GM23338 (cell line): ENCODE data around the gene MOSMO. TPM values are rescaled to one million over a fixed set of nuclear protein-coding genes. Genes with fewer than 3 reads are reported as not detected.

Experiments
- ATAC-seq: fragments of 200-7000 bp; cut with Tn5 transposase; 3 replicates; pipeline ENCODE4 v1.9.1; 2020
- DNase-seq: peaks from one replicate; pipeline ENCODE4 v3.0.0-alpha.2; 2015; ENCODE audit warnings: low spot score
- H2AFZ ChIP-seq: fragments of 200-600 bp; sonication (generic); 2 replicates; pipeline ENCODE4 v1.8.0; 2016; ENCODE audit warnings: antibody characterized with exemption, mild to moderate bottlenecking, moderate library complexity
- H3F3A ChIP-seq: fragments of 200-600 bp; sonication (generic); replicated peaks from 2 replicates; pipeline ENCODE4 v1.8.0; 2017; ENCODE audit warnings: antibody characterized with exemption, mixed run types, low read depth
- H3K27ac ChIP-seq: fragments of 200-600 bp; sonication (generic); 2 replicates; pipeline ENCODE4 v1.6.1; 2016; ENCODE audit warnings: low read depth
- H3K27me3 ChIP-seq: fragments of 200-600 bp; sonication (generic); 2 replicates; pipeline ENCODE4 v1.8.0; 2016; ENCODE audit warnings: mild to moderate bottlenecking, mixed run types, moderate library complexity; ENCODE audit not compliant: insufficient read depth
- H3K36me3 ChIP-seq: fragments of 200-600 bp; sonication (generic); 2 replicates; pipeline ENCODE4 v1.8.0; 2016; ENCODE audit warnings: mild to moderate bottlenecking; ENCODE audit not compliant: insufficient read depth
- H3K4me1 ChIP-seq: fragments of 200-600 bp; sonication (generic); 2 replicates; pipeline ENCODE4 v1.8.0; 2016; ENCODE audit warnings: mild to moderate bottlenecking, moderate library complexity; ENCODE audit not compliant: insufficient read depth
- H3K4me2 ChIP-seq: fragments of 200-600 bp; sonication (generic); 2 replicates; pipeline ENCODE4 v1.7.1; 2017; ENCODE audit warnings: mixed run types
- H3K4me3 ChIP-seq: fragments of 200-600 bp; sonication (generic); 2 replicates; pipeline ENCODE4 v1.6.1; 2016; ENCODE audit warnings: mixed run types
- H3K79me2 ChIP-seq: fragments of 200-600 bp; sonication (generic); replicated peaks from 2 replicates; pipeline ENCODE4 v1.8.0; 2017; ENCODE audit warnings: mild to moderate bottlenecking; ENCODE audit not compliant: insufficient read depth
- H3K9me2 ChIP-seq: fragments of 200-600 bp; sonication (generic); 2 replicates; pipeline ENCODE4 v1.8.0; 2017; ENCODE audit not compliant: insufficient read depth
- H4K20me1 ChIP-seq: fragments of 200-600 bp; sonication (generic); replicated peaks from 2 replicates; pipeline ENCODE4 v1.8.0; 2017; ENCODE audit warnings: mild to moderate bottlenecking; ENCODE audit not compliant: insufficient read depth
- H3K27ac Mint-ChIP-seq: 2 replicates; pipeline ENCODE4 v1.8.0; 2020; ENCODE audit warnings: inconsistent platforms, mild to moderate bottlenecking, moderate library complexity, mixed read lengths
- H3K27me3 Mint-ChIP-seq: 3 replicates; pipeline ENCODE4 v1.8.0; 2022; ENCODE audit warnings: low read depth, mild to moderate bottlenecking, moderate library complexity, mixed read lengths, inconsistent platforms; ENCODE audit not compliant: insufficient read depth, poor library complexity
- H3K36me3 Mint-ChIP-seq: 3 replicates; pipeline ENCODE4 v1.8.0; 2021; ENCODE audit warnings: low read depth, mild to moderate bottlenecking, inconsistent platforms, moderate library complexity, mixed read lengths
- H3K4me1 Mint-ChIP-seq: 3 replicates; pipeline ENCODE4 v1.8.0; 2020; ENCODE audit warnings: mild to moderate bottlenecking, inconsistent platforms, mixed read lengths
- H3K4me3 Mint-ChIP-seq: 3 replicates; pipeline ENCODE4 v1.8.0; 2021; ENCODE audit warnings: moderate library complexity, mild to moderate bottlenecking, inconsistent platforms, mixed read lengths
- H3K9me3 Mint-ChIP-seq: 3 replicates; pipeline ENCODE4 v1.8.0; 2020; ENCODE audit warnings: moderate library complexity, mild to moderate bottlenecking, inconsistent platforms, mixed read lengths
- CREB1 ChIP-seq: fragments of 250-450 bp; sonication (Bioruptor Pico); IDR thresholded peaks from 2 replicates; pipeline ENCODE4 v1.5.0; 2020; ENCODE audit warnings: low read depth, mild to moderate bottlenecking, moderate library complexity
- EZH2 ChIP-seq: fragments of 200-600 bp; sonication (generic); IDR thresholded peaks from one replicate; pipeline ENCODE4 v1.8.0; 2017; ENCODE audit warnings: antibody characterized with exemption, mild to moderate bottlenecking, low read depth; ENCODE audit not compliant: unreplicated experiment
- EZH2phosphoT487 ChIP-seq: fragments of 200-600 bp; sonication (generic); IDR thresholded peaks from one replicate; pipeline ENCODE4 v1.8.1; 2018; ENCODE audit warnings: antibody characterized with exemption; ENCODE audit not compliant: unreplicated experiment
- JUNB ChIP-seq: IDR thresholded peaks from one replicate; pipeline ENCODE4 v1.6.1; 2016; ENCODE audit warnings: antibody characterized with exemption; ENCODE audit not compliant: unreplicated experiment
- NANOG ChIP-seq: IDR thresholded peaks from 2 replicates; pipeline ENCODE4 v1.6.1; 2016; ENCODE audit warnings: antibody characterized with exemption, borderline replicate concordance
- POLR2AphosphoS5 ChIP-seq: IDR thresholded peaks from 2 replicates; pipeline ENCODE4 v1.6.1; 2016; ENCODE audit warnings: antibody characterized with exemption, low read depth
- STAT1 ChIP-seq: IDR thresholded peaks from one replicate; pipeline ENCODE4 v1.6.1; 2016; ENCODE audit warnings: antibody characterized with exemption; ENCODE audit not compliant: unreplicated experiment
- ZNF114 ChIP-seq: fragments of 250-450 bp; sonication (Bioruptor Pico); IDR thresholded peaks from 2 replicates; pipeline ENCODE4 v1.5.0; 2020; ENCODE audit warnings: mild to moderate bottlenecking, moderate library complexity
- ZNF331 ChIP-seq: fragments of 250-450 bp; sonication (Bioruptor Pico); IDR thresholded peaks from 2 replicates; pipeline ENCODE4 v1.5.0; 2020; ENCODE audit warnings: low read depth, mild to moderate bottlenecking, moderate library complexity
- polyA plus RNA-seq: library from polyadenylated mRNA; unstranded; fragments of >200 nt; fragmentation: Nextera tagmentation; extraction: Ambion mirVana; gene quantifications from 2 replicates; pipeline ENCODE4 v1.2.1, GENCODE V29; 2016
- total RNA-seq: library from RNA; depleted of rRNA; stranded (reverse); fragments of >200 nt; shearing (Covaris generic); gene quantifications from 2 replicates; pipeline ENCODE4 v1.2.3, GENCODE V29; 2014
- TF ChIP-seq, protein P1 (sequence below): fragments of 250-450 bp; sonication (Bioruptor Pico); IDR thresholded peaks from 2 replicates; pipeline ENCODE4 v1.5.0; 2020; ENCODE audit warnings: mild to moderate bottlenecking, moderate library complexity
- TF ChIP-seq, protein P2 (sequence below), 2 experiments: fragments of 200-600 bp in 1 of 2; sonication (generic) in 1 of 2; conservative IDR thresholded peaks; 2 replicates each; pipeline versions ENCODE4 v1.5.1 to v1.6.1; 2016 to 2017; ENCODE audit warnings: antibody characterized with exemption in 2 of 2, low read depth in 2 of 2, mild to moderate bottlenecking in 2 of 2, moderate library complexity in 1 of 2
- TF ChIP-seq, protein P3 (sequence below): IDR thresholded peaks from one replicate; pipeline ENCODE4 v1.6.1; 2018; ENCODE audit warnings: antibody characterized with exemption; ENCODE audit not compliant: unreplicated experiment
- TF ChIP-seq, protein P4 (sequence below): IDR thresholded peaks from 2 replicates; pipeline ENCODE4 v1.6.1; 2016; ENCODE audit warnings: antibody characterized with exemption

Gene MOSMO
- total and polyA plus RNA-seq, 2 experiments from 2014 or later, result 8.7 to 19.2 TPM

DNA sequence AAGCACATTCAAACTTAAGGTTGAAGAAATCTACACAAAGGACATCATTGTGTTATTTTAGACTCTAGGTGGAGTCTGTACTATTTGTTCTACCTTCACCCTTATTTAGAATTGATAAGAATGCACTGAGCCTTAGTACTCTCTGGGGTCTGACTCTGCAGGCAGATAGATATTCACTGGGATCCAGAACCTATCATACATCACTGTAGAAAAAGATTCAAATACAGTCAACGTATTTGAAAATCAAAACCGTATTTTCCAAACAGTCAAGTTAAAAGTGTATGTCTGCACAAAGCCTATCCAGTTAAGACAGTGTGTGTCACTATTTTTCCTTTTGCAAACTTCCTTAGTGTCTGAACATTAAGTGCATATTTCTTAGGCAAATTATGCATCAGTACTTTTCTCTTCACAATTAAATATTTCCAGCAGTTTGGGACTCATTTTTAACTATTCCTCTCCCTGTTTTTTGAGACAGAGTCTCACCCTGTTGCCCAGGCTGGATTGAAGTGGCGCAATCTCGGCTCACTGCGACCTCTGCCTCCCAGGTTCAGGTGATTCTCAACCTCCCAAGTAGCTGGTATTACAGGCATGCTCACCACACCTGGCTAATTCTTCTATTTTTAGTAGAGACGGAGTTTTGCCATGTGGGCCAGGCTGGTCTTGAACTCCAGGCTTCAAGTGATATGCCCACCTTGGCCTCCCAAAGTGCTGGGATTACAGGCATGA is 22.3 kb downstream of the MOSMO start:
- H3K27me3 Mint-ChIP-seq, result no peaks in the 10 kb centered on the region
- TF ChIP-seq, protein P1, sequence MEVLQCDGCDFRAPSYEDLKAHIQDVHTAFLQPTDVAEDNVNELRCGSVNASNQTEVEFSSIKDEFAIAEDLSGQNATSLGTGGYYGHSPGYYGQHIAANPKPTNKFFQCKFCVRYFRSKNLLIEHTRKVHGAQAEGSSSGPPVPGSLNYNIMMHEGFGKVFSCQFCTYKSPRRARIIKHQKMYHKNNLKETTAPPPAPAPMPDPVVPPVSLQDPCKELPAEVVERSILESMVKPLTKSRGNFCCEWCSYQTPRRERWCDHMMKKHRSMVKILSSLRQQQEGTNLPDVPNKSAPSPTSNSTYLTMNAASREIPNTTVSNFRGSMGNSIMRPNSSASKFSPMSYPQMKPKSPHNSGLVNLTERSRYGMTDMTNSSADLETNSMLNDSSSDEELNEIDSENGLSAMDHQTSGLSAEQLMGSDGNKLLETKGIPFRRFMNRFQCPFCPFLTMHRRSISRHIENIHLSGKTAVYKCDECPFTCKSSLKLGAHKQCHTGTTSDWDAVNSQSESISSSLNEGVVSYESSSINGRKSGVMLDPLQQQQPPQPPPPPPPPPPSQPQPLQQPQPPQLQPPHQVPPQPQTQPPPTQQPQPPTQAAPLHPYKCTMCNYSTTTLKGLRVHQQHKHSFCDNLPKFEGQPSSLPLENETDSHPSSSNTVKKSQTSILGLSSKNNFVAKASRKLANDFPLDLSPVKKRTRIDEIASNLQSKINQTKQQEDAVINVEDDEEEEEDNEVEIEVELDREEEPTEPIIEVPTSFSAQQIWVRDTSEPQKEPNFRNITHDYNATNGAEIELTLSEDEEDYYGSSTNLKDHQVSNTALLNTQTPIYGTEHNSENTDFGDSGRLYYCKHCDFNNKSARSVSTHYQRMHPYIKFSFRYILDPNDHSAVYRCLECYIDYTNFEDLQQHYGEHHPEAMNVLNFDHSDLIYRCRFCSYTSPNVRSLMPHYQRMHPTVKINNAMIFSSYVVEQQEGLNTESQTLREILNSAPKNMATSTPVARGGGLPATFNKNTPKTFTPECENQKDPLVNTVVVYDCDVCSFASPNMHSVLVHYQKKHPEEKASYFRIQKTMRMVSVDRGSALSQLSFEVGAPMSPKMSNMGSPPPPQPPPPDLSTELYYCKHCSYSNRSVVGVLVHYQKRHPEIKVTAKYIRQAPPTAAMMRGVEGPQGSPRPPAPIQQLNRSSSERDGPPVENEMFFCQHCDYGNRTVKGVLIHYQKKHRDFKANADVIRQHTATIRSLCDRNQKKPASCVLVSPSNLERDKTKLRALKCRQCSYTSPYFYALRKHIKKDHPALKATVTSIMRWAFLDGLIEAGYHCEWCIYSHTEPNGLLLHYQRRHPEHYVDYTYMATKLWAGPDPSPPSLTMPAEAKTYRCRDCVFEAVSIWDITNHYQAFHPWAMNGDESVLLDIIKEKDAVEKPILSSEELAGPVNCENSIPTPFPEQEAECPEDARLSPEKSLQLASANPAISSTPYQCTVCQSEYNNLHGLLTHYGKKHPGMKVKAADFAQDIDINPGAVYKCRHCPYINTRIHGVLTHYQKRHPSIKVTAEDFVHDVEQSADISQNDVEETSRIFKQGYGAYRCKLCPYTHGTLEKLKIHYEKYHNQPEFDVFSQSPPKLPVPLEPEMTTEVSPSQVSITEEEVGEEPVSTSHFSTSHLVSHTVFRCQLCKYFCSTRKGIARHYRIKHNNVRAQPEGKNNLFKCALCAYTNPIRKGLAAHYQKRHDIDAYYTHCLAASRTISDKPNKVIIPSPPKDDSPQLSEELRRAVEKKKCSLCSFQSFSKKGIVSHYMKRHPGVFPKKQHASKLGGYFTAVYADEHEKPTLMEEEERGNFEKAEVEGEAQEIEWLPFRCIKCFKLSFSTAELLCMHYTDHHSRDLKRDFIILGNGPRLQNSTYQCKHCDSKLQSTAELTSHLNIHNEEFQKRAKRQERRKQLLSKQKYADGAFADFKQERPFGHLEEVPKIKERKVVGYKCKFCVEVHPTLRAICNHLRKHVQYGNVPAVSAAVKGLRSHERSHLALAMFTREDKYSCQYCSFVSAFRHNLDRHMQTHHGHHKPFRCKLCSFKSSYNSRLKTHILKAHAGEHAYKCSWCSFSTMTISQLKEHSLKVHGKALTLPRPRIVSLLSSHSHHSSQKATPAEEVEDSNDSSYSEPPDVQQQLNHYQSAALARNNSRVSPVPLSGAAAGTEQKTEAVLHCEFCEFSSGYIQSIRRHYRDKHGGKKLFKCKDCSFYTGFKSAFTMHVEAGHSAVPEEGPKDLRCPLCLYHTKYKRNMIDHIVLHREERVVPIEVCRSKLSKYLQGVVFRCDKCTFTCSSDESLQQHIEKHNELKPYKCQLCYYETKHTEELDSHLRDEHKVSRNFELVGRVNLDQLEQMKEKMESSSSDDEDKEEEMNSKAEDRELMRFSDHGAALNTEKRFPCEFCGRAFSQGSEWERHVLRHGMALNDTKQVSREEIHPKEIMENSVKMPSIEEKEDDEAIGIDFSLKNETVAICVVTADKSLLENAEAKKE (CRISPR knock-in tag), result no peak
- TF ChIP-seq EZH2phosphoT487 (no peak), POLR2AphosphoS5 (no peak), EZH2 (no peak), ZNF114 (CRISPR knock-in tag) (no peak), JUNB (no peak), CREB1 (no peak), NANOG (no peak), STAT1 (no peak), ZNF331 (CRISPR knock-in tag) (no peak)
- TF ChIP-seq, protein P2, sequence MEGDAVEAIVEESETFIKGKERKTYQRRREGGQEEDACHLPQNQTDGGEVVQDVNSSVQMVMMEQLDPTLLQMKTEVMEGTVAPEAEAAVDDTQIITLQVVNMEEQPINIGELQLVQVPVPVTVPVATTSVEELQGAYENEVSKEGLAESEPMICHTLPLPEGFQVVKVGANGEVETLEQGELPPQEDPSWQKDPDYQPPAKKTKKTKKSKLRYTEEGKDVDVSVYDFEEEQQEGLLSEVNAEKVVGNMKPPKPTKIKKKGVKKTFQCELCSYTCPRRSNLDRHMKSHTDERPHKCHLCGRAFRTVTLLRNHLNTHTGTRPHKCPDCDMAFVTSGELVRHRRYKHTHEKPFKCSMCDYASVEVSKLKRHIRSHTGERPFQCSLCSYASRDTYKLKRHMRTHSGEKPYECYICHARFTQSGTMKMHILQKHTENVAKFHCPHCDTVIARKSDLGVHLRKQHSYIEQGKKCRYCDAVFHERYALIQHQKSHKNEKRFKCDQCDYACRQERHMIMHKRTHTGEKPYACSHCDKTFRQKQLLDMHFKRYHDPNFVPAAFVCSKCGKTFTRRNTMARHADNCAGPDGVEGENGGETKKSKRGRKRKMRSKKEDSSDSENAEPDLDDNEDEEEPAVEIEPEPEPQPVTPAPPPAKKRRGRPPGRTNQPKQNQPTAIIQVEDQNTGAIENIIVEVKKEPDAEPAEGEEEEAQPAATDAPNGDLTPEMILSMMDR (conservative IDR thresholded peaks at IDR 0.05; ENCODE audit: low read depth in 2 of 2), result no peak
- TF ChIP-seq, protein P3, sequence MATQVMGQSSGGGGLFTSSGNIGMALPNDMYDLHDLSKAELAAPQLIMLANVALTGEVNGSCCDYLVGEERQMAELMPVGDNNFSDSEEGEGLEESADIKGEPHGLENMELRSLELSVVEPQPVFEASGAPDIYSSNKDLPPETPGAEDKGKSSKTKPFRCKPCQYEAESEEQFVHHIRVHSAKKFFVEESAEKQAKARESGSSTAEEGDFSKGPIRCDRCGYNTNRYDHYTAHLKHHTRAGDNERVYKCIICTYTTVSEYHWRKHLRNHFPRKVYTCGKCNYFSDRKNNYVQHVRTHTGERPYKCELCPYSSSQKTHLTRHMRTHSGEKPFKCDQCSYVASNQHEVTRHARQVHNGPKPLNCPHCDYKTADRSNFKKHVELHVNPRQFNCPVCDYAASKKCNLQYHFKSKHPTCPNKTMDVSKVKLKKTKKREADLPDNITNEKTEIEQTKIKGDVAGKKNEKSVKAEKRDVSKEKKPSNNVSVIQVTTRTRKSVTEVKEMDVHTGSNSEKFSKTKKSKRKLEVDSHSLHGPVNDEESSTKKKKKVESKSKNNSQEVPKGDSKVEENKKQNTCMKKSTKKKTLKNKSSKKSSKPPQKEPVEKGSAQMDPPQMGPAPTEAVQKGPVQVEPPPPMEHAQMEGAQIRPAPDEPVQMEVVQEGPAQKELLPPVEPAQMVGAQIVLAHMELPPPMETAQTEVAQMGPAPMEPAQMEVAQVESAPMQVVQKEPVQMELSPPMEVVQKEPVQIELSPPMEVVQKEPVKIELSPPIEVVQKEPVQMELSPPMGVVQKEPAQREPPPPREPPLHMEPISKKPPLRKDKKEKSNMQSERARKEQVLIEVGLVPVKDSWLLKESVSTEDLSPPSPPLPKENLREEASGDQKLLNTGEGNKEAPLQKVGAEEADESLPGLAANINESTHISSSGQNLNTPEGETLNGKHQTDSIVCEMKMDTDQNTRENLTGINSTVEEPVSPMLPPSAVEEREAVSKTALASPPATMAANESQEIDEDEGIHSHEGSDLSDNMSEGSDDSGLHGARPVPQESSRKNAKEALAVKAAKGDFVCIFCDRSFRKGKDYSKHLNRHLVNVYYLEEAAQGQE, result no peak
- TF ChIP-seq, protein P4, sequence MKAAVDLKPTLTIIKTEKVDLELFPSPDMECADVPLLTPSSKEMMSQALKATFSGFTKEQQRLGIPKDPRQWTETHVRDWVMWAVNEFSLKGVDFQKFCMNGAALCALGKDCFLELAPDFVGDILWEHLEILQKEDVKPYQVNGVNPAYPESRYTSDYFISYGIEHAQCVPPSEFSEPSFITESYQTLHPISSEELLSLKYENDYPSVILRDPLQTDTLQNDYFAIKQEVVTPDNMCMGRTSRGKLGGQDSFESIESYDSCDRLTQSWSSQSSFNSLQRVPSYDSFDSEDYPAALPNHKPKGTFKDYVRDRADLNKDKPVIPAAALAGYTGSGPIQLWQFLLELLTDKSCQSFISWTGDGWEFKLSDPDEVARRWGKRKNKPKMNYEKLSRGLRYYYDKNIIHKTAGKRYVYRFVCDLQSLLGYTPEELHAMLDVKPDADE, result no peak
- ATAC-seq, result no peak

More for the DNA sequence above, 22.3 kb downstream of the MOSMO start:
- Histone ChIP-seq H3K36me3 (no peaks in the 10 kb centered on the region), H3F3A (no peaks in the 10 kb centered on the region), H3K79me2 (peaks cover 44% of the 10 kb centered on the region), H4K20me1 (0 out of 2 replicates have a peak, but pooled peaks cover 3% of the 10 kb centered on the region), H3K4me3 (no peak overlapping the region), H3K27me3 (no peaks in the 10 kb centered on the region), H3K4me2 (no peak overlapping the region), H3K27ac (no peak overlapping the region), H3K4me1 (no peaks in the 10 kb centered on the region), H2AFZ (no peak overlapping the region), H3K9me2 (no peaks in the 10 kb centered on the region)
- DNase-seq, result no peak
- H3K27ac Mint-ChIP-seq, result no peak overlapping the region
- no peak overlapping the region for H3K4me3 Mint-ChIP-seq
- H3K9me3 Mint-ChIP-seq, result no peaks in the 10 kb centered on the region; the same call in 2 of the 3 replicates
- peaks cover 8% of the 10 kb centered on the region; the same call in 2 of the 3 replicates for H3K4me1 Mint-ChIP-seq
- peaks cover 6% of the 10 kb centered on the region; the same call in 2 of the 3 replicates for H3K36me3 Mint-ChIP-seq
